Measurements from ENCODE around the gene KRTAP9-7.
"Not testable (repeated sequence)": the region's sequence is repeated elsewhere in the genome, so short reads cannot be mapped to it uniquely, and the experiment has no call there.

The KRTAP9-7 gene

GRCh38 chr17:41267711-41268110, 7.8 kb upstream of the KRTAP9-7 start:
- no peak overlapping the region for H3K4me3 ChIP-seq (ENCODE audit: low read depth, low read length)
- DNase-seq (ENCODE audit: low read depth), result no peak

GRCh38 chr17:41271323-41271722, 4.2 kb upstream of the KRTAP9-7 start:
- DNase-seq (ENCODE audit: low read depth); H3K4me3 ChIP-seq (ENCODE audit: low read depth, low read length): not testable (repeated sequence)

- no peak for DNase-seq (ENCODE audit: low read depth)
- H3K4me3 ChIP-seq (ENCODE audit: low read depth, low read length), result no peak overlapping the region
Measured at GRCh38 chr17:41271858-41272257, 3.6 kb upstream of the KRTAP9-7 start.

GRCh38 chr17:41278176-41278955, 2.9 kb downstream of the KRTAP9-7 start:
- no peak overlapping the region for H3K4me3 ChIP-seq (ENCODE audit: low read depth, low read length)
- DNase-seq (ENCODE audit: low read depth), result no peak

- no peak for DNase-seq (ENCODE audit: low read depth)
Measured at GRCh38 chr17:41284043-41284442, 8.5 kb downstream of the KRTAP9-7 start.

GRCh38 chr17:41284546-41284945, 9.0 kb downstream of the KRTAP9-7 start:
- no peak for DNase-seq (ENCODE audit: low read depth)

More at GRCh38 chr17:41284043-41284442, 8.5 kb downstream of the KRTAP9-7 start:
- no peak overlapping the region for H3K4me3 ChIP-seq (ENCODE audit: low read depth, low read length)

GRCh38 chr17:41287050-41287449, 11.6 kb downstream of the KRTAP9-7 start:
- no peak overlapping the region for H3K4me3 ChIP-seq (ENCODE audit: low read depth, low read length)
- DNase-seq (ENCODE audit: low read depth), result no peak

More at GRCh38 chr17:41284546-41284945, 9.0 kb downstream of the KRTAP9-7 start:
- no peak overlapping the region for H3K4me3 ChIP-seq (ENCODE audit: low read depth, low read length)

- no peak overlapping the region for H3K4me3 ChIP-seq (ENCODE audit: low read depth, low read length)
- no peak for DNase-seq (ENCODE audit: low read depth)
Measured at GRCh38 chr17:41294016-41294415, 18.5 kb downstream of the KRTAP9-7 start.

- DNase-seq (ENCODE audit: low read depth), result no peak
- no peak overlapping the region for H3K4me3 ChIP-seq (ENCODE audit: low read depth, low read length)
Measured at GRCh38 chr17:41296846-41297245, 21.3 kb downstream of the KRTAP9-7 start.

GRCh38 chr17:41298458-41299135, 23.1 kb downstream of the KRTAP9-7 start:
- DNase-seq (ENCODE audit: low read depth), result no peak
- H3K4me3 ChIP-seq (ENCODE audit: low read depth, low read length), result no peak overlapping the region

- no peak for DNase-seq (ENCODE audit: low read depth)
- no peak overlapping the region for H3K4me3 ChIP-seq (ENCODE audit: low read depth, low read length)
Measured at GRCh38 chr17:41301204-41301790, 25.8 kb downstream of the KRTAP9-7 start.

GRCh38 chr17:41301916-41302901, 26.7 kb downstream of the KRTAP9-7 start, which contains the start of gene KRTAP29-1:
Gene KRTAP29-1 (minus strand): TSS chr17:41302851. CDS start chr17:41302851, 0 bp downstream.
- DNase-seq (ENCODE audit: low read depth), result no peak
- H3K4me3 ChIP-seq (ENCODE audit: low read depth, low read length), result no peak within 1 kb of the TSS

GRCh38 chr17:41302981-41303380, 27.5 kb downstream of the KRTAP9-7 start:
- H3K4me3 ChIP-seq (ENCODE audit: low read depth, low read length), result no peak overlapping the region
- no peak for DNase-seq (ENCODE audit: low read depth)

- H3K4me3 ChIP-seq (ENCODE audit: low read depth, low read length), result no peak overlapping the region
- DNase-seq (ENCODE audit: low read depth), result no peak
Measured at GRCh38 chr17:41304091-41304490, 28.6 kb downstream of the KRTAP9-7 start.

GRCh38 chr17:41307647-41308046, 32.1 kb downstream of the KRTAP9-7 start:
- no peak for DNase-seq (ENCODE audit: low read depth)

GRCh38 chr17:41308251-41308917, 32.9 kb downstream of the KRTAP9-7 start:
- H3K4me3 ChIP-seq (ENCODE audit: low read depth, low read length), result no peak overlapping the region
- no peak for DNase-seq (ENCODE audit: low read depth)

More at GRCh38 chr17:41307647-41308046, 32.1 kb downstream of the KRTAP9-7 start:
- H3K4me3 ChIP-seq (ENCODE audit: low read depth, low read length), result no peak overlapping the region

GRCh38 chr17:41308918-41309359, 33.4 kb downstream of the KRTAP9-7 start, which contains the start of gene KRTAP16-1:
Gene KRTAP16-1 (minus strand): TSS chr17:41309309. CDS start chr17:41309253, 56 bp downstream.
- no peak for DNase-seq (ENCODE audit: low read depth)
- H3K4me3 ChIP-seq (ENCODE audit: low read depth, low read length), result no peak within 1 kb of the TSS

GRCh38 chr17:41311111-41311510, 35.6 kb downstream of the KRTAP9-7 start:
- DNase-seq (ENCODE audit: low read depth), result no peak
- no peak overlapping the region for H3K4me3 ChIP-seq (ENCODE audit: low read depth, low read length)
